Stimulated activated effector memory CD8-positive, alpha-beta T cell treated with anti-CD3 and anti-CD28 coated beads, Interleukin-12 subunit alpha, Interleukin-12 subunit beta, amount 100 ng/mL, for 72 hours (primary cell): ENCODE data around the gene F2RL3.

Experiments used
- ATAC-seq: fragments of 150-1000 bp; cut with Tn5 transposase; 2 replicates; pipeline ENCODE4 v1.10.0; 2021
- DNase-seq, 2 donors: peaks; one replicate each; pipeline ENCODE4 v3.0.0; 2021 to 2022; ENCODE audit warnings: low spot score in 2 of 2
- H3K27ac Mint-ChIP-seq: one replicate; pipeline ENCODE4 v1.8.0; 2022; ENCODE audit warnings: mild to moderate bottlenecking, mixed read lengths
- H3K36me3 Mint-ChIP-seq: one replicate; pipeline ENCODE4 v1.8.0; 2022; ENCODE audit warnings: mild to moderate bottlenecking, mixed read lengths
- H3K4me1 Mint-ChIP-seq: one replicate; pipeline ENCODE4 v1.8.0; 2022; ENCODE audit warnings: mixed read lengths
- H3K4me3 Mint-ChIP-seq: one replicate; pipeline ENCODE4 v1.8.0; 2022; ENCODE audit warnings: mild to moderate bottlenecking, mixed read lengths
- H3K9me3 Mint-ChIP-seq: one replicate; pipeline ENCODE4 v1.8.0; 2022; ENCODE audit warnings: mixed read lengths

The F2RL3 gene

DNA sequence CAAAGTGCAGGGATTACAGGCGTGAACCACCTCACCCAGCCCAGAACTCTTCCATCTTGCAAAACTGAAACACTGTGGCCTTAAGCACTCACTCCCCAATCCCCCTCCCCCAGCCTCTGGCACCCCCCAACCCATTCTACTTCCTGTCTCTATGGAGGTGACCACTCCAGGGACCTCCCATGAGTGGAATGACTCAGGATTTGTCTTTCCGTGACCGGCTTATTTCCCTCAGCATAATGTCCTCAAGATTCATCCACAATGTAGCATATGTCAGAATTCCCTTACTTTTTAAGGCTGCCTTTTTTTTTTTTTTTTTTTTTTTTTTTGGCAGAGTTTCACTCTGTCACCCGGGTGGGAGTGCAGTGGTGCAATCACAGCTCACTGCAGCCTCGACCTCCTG, 3.6 kb upstream of the F2RL3 start:
- ATAC-seq = no peak
- H3K4me1 Mint-ChIP-seq = peaks cover 10% of the 10 kb centered on the region
- no peak for DNase-seq
- peaks cover 10% of the 10 kb centered on the region for H3K9me3 Mint-ChIP-seq
- H3K36me3 Mint-ChIP-seq = peaks cover 8% of the 10 kb centered on the region
- no peak overlapping the region for H3K4me3 Mint-ChIP-seq
- no peak overlapping the region for H3K27ac Mint-ChIP-seq

DNA sequence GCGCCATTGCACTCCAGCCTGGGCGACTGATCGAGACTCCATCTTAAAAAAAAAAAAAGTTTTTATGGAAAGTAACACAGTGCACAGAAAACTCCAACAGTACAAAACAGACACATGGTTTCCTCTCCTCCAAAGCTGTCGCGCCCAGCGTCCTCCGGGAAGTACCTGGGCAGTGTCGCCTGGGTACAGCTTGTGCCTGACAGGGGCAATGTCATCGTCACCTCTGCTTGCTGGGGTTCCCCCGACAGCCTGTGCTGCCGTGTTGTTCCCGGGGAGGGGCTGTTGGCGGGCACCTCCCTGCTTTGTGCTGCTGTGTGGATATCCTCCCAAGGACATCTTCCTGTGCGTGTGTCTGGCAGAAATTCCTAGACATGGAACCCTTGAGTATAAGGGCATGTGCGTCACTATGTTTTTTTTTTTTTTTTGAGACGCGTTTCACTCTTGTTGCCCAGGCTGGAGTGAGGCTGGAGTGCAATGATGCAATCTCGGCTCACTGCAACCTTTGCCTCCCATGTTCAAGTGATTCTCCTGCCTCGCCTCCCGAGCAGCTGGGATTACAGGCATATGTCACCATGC, 2.4 kb upstream of the F2RL3 start:
- peaks cover 10% of the 10 kb centered on the region for H3K4me1 Mint-ChIP-seq
- H3K9me3 Mint-ChIP-seq = peaks cover 10% of the 10 kb centered on the region
- no peaks in the 10 kb centered on the region for H3K36me3 Mint-ChIP-seq
- H3K4me3 Mint-ChIP-seq = no peak overlapping the region
- H3K27ac Mint-ChIP-seq = no peak overlapping the region
- DNase-seq (no peak), ATAC-seq (no peak)

DNA sequence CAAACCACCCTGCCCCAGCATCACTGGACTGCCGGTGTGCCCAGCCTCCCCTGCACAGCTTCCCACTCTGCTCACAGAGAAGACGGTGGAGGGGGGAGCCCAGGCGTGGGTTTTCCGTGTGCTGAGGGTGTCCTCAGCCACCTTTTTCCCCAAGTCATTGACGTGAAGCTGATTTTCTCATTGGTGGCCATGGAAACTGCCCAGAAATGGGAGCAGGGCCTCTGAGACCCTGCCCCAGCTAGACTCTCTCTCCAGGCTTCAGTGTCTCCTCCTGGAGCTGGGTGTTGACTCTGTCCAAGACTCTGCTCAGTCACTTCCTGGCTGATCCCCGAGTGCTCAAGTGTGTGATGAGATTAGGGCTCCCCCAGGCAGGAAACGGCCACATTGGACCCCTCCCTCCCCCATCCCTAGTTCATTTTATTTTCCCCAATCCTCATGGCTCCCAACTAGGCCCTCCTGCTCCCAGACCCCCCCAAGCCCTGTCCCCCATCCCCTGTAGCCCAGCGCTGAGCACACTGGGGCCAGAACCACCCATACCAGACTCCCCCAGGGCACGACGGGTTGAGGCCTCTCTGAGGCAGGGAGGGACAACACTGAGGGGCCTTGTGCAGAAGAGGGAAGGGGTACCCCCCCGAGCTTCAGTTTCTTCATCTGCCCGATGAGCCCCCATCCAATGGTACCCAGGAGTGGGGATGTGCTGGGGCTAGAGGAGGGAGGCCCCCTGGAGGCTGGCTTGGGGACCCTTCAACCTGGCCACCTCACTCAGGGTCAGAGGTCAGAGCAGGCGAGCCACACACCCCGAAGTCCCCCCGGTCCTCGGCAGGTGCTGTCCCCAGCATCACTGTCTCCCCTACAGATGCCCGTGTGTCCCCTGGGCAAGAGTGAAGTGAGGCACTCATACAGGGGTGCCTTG, 1.2 kb upstream of the F2RL3 start:
- H3K4me3 Mint-ChIP-seq = no peak overlapping the region
- no peak for ATAC-seq

DNA sequence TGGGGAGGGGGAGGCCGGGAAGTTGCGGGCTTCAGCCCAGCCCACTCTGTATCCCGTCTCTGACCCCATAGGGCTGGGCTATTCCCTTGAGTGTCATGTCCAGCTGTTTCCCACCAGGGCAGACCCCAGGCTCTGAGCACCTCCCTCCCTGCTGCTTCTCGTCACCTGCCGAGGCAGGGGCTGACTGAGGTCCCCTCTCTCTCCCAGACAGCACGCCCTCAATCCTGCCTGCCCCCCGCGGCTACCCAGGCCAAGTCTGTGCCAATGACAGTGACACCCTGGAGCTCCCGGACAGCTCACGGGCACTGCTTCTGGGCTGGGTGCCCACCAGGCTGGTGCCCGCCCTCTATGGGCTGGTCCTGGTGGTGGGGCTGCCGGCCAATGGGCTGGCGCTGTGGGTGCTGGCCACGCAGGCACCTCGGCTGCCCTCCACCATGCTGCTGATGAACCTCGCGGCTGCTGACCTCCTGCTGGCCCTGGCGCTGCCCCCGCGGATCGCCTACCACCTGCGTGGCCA, 625 bp downstream of the F2RL3 start:
- Mint-ChIP-seq H3K27ac (no peak overlapping the region), H3K4me3 (peak overlapping the region; percentile 16), H3K9me3 (no peaks in the 10 kb centered on the region), H3K36me3 (no peaks in the 10 kb centered on the region), H3K4me1 (peaks cover 10% of the 10 kb centered on the region)
- ATAC-seq (no peak), DNase-seq (no peak)

More for the DNA sequence above, 1.2 kb upstream of the F2RL3 start:
- no peak overlapping the region for H3K27ac Mint-ChIP-seq
- H3K36me3 Mint-ChIP-seq = no peaks in the 10 kb centered on the region
- DNase-seq = no peak
- H3K9me3 Mint-ChIP-seq = peaks cover 4% of the 10 kb centered on the region
- H3K4me1 Mint-ChIP-seq = peaks cover 10% of the 10 kb centered on the region

DNA sequence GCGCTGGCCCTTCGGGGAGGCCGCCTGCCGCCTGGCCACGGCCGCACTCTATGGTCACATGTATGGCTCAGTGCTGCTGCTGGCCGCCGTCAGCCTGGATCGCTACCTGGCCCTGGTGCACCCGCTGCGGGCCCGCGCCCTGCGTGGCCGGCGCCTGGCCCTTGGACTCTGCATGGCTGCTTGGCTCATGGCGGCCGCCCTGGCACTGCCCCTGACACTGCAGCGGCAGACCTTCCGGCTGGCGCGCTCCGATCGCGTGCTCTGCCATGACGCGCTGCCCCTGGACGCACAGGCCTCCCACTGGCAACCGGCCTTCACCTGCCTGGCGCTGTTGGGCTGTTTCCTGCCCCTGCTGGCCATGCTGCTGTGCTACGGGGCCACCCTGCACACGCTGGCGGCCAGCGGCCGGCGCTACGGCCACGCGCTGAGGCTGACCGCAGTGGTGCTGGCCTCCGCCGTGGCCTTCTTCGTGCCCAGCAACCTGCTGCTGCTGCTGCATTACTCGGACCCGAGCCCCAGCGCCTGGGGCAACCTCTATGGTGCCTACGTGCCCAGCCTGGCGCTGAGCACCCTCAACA, 1.2 kb downstream of the F2RL3 start:
- peaks cover 10% of the 10 kb centered on the region for H3K4me1 Mint-ChIP-seq

DNA sequence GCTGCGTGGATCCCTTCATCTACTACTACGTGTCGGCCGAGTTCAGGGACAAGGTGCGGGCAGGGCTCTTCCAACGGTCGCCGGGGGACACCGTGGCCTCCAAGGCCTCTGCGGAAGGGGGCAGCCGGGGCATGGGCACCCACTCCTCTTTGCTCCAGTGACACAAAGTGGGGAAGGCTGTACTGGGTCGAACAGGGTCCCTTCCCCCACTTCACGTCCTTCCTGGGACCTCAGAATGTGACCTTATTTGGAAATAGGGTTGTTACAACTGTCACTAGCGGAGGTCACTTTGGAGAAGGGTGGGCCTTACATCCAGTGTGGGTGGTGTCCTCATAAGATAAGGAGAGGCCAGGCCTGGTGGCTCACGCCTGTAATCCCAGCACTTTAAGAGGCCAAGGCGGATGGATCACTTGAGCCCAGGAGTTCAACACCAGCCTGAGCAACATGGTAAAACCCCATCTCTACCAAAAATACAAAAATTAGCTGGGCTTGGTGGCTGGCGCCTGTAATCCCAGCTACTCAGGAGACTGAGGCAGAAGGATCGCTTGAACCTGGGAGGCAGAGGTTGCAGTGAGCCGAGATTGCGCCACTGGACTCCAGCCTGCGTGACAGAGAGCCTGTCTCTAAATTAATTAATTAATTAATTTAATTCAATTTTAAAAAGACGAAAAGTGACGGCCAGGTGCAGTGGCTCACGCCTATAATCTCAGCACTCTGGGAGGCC, 1.8 kb downstream of the F2RL3 start:
- DNase-seq (no peak), ATAC-seq (no peak)
- Mint-ChIP-seq H3K4me1 (peaks cover 10% of the 10 kb centered on the region), H3K27ac (no peak overlapping the region), H3K9me3 (no peaks in the 10 kb centered on the region), H3K4me3 (no peak overlapping the region), H3K36me3 (peaks cover 7% of the 10 kb centered on the region)

More for the DNA sequence above, 1.2 kb downstream of the F2RL3 start:
- Mint-ChIP-seq H3K9me3 (no peaks in the 10 kb centered on the region), H3K4me3 (no peak overlapping the region), H3K27ac (no peak overlapping the region), H3K36me3 (peaks cover under 1% of the 10 kb centered on the region)
- no peak for ATAC-seq
- DNase-seq = no peak

DNA sequence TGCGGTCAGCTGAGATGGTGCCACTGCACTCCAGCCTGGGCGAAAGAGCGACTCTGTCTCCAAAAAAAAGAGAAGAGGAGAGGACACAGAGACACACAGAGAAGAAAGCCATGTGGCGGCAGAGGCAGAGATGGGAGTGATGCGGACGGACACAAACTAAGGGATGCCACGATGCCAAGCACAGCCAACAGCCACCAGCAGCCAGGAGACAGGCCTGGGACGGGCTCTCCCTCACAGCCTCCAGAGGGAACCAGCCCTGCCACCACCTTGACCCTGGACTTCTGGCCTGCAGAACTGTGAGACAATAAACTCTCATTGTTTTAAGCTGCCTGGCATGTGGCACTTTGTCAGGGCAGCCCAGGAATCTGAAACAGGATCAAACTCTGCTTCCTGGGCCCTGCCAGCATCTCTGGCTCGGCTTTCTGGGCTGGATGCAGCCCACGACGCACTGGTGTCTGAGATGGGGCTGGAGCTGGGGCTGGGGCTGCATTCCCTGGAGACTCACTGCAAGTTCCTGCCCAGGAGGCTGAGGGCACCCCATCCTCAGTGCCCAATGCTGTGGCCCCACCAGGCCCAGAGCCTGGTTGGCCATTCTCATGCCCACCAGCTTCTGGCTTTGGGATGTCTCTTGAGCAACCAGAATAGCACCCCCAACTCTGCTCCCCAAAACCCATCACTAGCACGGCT, 3.0 kb downstream of the F2RL3 start:
- Mint-ChIP-seq H3K4me1 (peaks cover 10% of the 10 kb centered on the region), H3K36me3 (peaks cover 11% of the 10 kb centered on the region), H3K27ac (no peak overlapping the region), H3K9me3 (no peaks in the 10 kb centered on the region), H3K4me3 (no peak overlapping the region)
- ATAC-seq (no peak), DNase-seq (no peak)

DNA sequence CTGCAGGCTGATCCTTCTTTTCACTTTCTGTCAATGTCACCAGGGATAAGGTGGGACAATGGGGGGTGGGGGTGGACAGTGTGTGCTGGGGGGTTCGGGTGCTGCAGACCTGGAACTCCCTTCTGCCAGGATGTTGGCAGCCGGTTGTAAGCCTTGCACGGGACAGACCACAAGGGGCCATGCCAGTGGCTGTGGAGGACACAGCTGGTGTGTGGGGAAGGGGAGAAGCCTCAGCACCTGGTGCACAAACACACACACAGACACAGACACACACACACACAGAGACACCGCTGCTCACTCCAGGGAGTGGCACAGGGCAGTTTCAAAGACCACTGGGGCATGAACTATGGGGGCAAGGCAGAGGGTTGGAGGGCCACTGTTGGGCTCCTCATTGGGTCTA, 3.6 kb downstream of the F2RL3 start:
- H3K36me3 Mint-ChIP-seq = peaks cover 17% of the 10 kb centered on the region
- peaks cover 10% of the 10 kb centered on the region for H3K4me1 Mint-ChIP-seq
- ATAC-seq = no peak

DNA sequence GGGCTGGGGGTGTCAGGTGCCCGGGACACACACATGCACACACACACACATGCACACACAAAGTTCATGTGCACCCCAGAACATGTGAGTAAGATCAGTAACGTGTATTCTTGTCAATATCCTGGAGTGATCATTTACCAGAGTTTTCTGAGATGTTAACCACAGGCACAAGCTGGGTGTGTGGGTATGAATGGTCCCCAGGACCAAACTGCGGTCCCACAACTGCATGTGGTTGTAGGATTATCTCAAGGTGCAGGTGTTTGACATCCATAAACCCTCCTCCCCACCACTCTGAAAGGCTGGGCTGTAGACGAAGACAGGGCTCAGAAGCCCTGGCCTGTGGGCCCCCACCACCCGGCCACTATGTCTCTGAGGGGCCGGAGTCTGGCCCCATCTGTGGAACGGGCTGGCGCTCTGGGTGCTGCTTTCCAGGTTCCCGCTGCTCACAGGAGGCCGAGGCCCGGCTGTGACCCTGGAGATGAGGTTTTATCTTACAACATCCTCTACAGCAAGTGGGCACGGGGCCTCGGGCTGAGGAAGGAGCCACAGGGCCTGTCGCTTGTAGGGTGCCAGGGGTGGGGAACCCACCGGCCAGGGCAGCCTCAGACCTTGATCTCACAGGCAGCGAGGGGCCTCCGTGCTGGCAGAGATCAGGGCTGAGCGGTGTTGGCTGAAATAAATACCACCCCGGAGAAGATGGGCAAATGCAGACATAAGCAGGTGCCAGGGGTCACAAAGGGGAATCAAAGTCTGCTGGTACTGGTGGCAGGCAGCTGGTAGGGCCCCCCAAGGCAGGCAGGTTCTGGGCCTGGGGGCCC, 4.3 kb downstream of the F2RL3 start:
- no peaks in the 10 kb centered on the region for H3K9me3 Mint-ChIP-seq
- no peak overlapping the region for H3K27ac Mint-ChIP-seq
- peaks cover 19% of the 10 kb centered on the region for H3K36me3 Mint-ChIP-seq
- no peak for ATAC-seq
- peaks cover 10% of the 10 kb centered on the region for H3K4me1 Mint-ChIP-seq
- no peak for DNase-seq
- no peak overlapping the region for H3K4me3 Mint-ChIP-seq

More for the DNA sequence above, 3.6 kb downstream of the F2RL3 start:
- Mint-ChIP-seq H3K27ac (no peak overlapping the region), H3K9me3 (no peaks in the 10 kb centered on the region), H3K4me3 (no peak overlapping the region)
- DNase-seq = no peak

DNA sequence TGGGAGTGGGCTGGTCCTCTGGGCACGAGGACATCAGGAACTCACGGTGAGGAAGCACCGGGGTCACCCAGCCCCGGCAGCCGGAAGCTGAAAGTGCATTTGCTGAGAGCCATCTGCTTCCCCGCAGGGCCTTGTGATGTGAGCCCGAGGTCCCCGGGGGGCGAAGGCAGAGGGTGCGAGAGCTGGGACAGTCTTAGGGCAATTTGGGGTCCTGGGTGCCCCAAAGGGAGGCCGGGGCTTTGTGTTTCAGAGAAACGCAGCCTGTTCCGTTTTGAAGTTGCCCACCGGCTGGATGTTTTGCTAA, 4.8 kb downstream of the F2RL3 start:
- no peak overlapping the region for H3K27ac Mint-ChIP-seq
- no peak for ATAC-seq
- no peak overlapping the region for H3K4me3 Mint-ChIP-seq

DNA sequence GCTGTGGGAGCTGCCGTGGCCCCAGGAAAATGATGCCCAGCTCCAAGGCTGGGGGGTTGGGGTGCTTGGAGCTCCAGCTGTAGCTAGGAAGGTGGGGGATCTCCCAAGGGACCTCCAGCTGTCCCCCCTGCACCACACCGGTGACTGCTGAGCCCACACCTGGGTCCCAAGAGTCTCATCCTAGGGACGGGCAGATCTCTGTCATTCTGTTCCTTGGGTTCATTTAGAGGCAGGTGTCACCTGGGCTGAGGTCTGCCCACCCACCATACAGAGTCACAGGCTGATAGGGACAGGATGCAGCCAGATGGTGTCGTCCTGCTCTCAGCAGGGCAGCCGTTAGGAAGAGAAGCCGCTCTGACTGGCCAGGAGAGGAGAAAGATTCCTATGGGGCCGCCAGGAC, 5.3 kb downstream of the F2RL3 start:
- no peak overlapping the region for H3K4me3 Mint-ChIP-seq
- H3K36me3 Mint-ChIP-seq = peaks cover 19% of the 10 kb centered on the region
- no peaks in the 10 kb centered on the region for H3K9me3 Mint-ChIP-seq
- H3K27ac Mint-ChIP-seq = no peak overlapping the region
- peaks cover 2% of the 10 kb centered on the region for H3K4me1 Mint-ChIP-seq
- ATAC-seq (no peak), DNase-seq (no peak)

More for the DNA sequence above, 4.8 kb downstream of the F2RL3 start:
- peaks cover 19% of the 10 kb centered on the region for H3K36me3 Mint-ChIP-seq
- H3K4me1 Mint-ChIP-seq = peaks cover 6% of the 10 kb centered on the region
- H3K9me3 Mint-ChIP-seq = no peaks in the 10 kb centered on the region
- no peak for DNase-seq

DNA sequence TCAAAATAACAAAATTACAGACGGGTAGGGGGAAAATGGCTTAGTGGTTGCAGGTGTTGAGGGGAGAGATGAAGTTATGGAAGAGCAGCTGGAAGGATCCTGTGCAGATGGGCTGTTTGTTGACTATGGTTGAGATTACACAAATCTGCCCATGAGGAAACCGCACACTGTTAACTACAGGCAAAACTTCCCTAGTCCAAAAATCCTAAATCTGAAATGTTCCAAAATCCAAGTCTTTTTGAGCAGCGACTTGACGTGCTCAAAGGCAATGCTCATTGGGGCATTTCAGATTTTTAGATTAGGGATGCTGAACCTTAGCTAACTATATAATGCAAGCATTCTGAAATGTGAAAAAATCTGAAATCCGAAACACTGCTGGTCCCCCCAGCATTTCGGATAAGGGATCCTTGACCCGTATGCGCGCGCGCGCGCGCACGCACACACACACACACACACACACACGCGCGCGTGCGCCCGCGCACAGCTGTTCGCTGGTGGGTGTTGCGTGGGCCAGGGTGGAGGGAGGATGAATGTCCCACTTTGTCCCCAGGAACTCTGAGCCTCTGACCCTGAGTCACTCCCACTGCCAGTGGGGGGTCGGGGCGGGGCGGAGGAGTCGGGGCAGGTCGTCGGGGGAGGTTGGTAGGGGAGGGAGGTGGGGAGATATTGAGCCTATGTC, 6.8 kb downstream of the F2RL3 start:
- H3K36me3 Mint-ChIP-seq = peaks cover 26% of the 10 kb centered on the region
- peak overlapping the region; percentile 61 for H3K4me3 Mint-ChIP-seq
- peak overlapping the region; percentile 2 for H3K27ac Mint-ChIP-seq
- H3K4me1 Mint-ChIP-seq = peaks cover 8% of the 10 kb centered on the region
- DNase-seq (no peak), ATAC-seq (no peak)
- no peaks in the 10 kb centered on the region for H3K9me3 Mint-ChIP-seq

DNA sequence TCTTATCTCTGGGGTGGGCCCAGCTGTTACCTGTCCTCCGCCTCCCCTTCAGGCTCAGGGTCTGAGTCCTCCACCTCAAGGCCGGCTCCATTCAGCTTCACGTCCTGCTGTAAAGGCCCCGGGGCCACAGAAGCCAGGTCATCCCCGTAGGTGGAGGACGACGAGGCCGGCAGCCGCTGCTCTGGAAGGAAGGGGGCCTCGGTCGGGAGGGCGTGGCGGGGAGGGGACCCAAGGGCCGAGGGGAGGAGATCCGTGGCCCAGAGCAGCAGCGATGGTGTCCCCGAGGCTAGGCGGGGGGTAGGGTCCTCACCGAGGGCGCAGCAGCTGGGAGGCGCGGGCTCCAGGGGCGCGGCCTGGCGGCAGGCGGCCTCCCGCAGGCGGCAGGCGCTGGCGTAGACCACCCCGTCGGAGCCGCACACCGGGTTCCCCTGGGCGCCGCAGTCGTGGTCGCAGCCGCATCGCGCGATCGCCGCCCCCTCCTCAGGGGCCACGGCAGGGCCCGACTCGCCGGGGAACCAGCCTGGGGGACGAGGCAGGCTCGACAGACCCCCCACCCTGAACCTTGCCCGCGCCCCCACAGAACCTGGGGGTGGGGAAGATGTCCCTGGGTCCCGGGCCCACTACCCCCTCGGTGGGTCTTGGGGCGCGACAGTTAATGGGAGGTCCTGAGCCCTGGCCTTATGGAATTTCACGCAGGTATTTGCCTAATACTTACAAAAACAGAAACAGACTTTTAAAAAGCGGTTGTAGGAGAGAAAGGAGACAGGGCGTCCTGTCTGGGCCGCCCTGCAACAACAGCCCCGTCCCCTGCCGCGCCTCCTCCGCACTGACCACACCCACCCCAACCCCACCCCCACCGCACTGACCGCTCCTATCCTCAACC, 7.6 kb downstream of the F2RL3 start:
- peaks cover 26% of the 10 kb centered on the region for H3K36me3 Mint-ChIP-seq
- no peaks in the 10 kb centered on the region for H3K9me3 Mint-ChIP-seq
- H3K27ac Mint-ChIP-seq = peak overlapping the region; percentile 84
- ATAC-seq = peak; percentile 9
- peak overlapping the region; percentile 61 for H3K4me3 Mint-ChIP-seq
- peak in 1 of 2 donors; percentile 19 for DNase-seq
- H3K4me1 Mint-ChIP-seq = peaks cover 8% of the 10 kb centered on the region
